ENCODE measurements around the gene AGAP1. TPM values are rescaled to one million over a fixed set of nuclear protein-coding genes. Genes with fewer than 3 reads are reported as not detected.

AGAP1 gene
- total RNA-seq, 1 donor from 2014 or later: 39.4 TPM

GRCh38 chr2:235897992-235898391, 404.1 kb downstream of the AGAP1 start:
- Histone ChIP-seq H3K79me2 (ENCODE audit: insufficient read depth, low read length) (no peaks in the 10 kb centered on the region), H2AFZ (ENCODE audit: low read depth, low read length) (no peak overlapping the region), H3K27me3 (ENCODE audit: insufficient read depth, low read length) (no peaks in the 10 kb centered on the region), H3K36me3 (ENCODE audit: insufficient read depth, low read length) (no peaks in the 10 kb centered on the region), H3K9me3 (ENCODE audit: insufficient read depth, low read depth, low read length) (no peaks in the 10 kb centered on the region), H3K4me3 (ENCODE audit: insufficient read depth, low read depth, low read length) (no peak overlapping the region), H3K27ac (ENCODE audit: low read depth, low read length) (no peak overlapping the region), H3K4me2 (ENCODE audit: low read length) (no peak overlapping the region), H3K9ac (ENCODE audit: low read length) (no peak overlapping the region), H4K20me1 (ENCODE audit: insufficient read depth, low read length) (no peaks in the 10 kb centered on the region), H3K4me1 (ENCODE audit: insufficient read depth, low read length) (no peaks in the 10 kb centered on the region)
- DNase-seq (ENCODE audit: low read depth) (no peak), FAIRE-seq (no peak)
- H3K36me3 Mint-ChIP-seq (ENCODE audit: low read depth, unreplicated experiment): peaks cover 30% of the 10 kb centered on the region
- no peak overlapping the region for H3K27ac Mint-ChIP-seq (ENCODE audit: unreplicated experiment)
- no peak overlapping the region for H3K4me3 Mint-ChIP-seq (ENCODE audit: unreplicated experiment)
- no peaks in the 10 kb centered on the region for H3K27me3 Mint-ChIP-seq (ENCODE audit: low read depth, unreplicated experiment)
- H3K9me3 Mint-ChIP-seq (ENCODE audit: unreplicated experiment): no peaks in the 10 kb centered on the region
- H3K4me1 Mint-ChIP-seq (ENCODE audit: low read depth, unreplicated experiment): peaks cover 9% of the 10 kb centered on the region
- no peak for TF ChIP-seq CTCF (IDR thresholded peaks at IDR 0.05; ENCODE audit: insufficient read depth, low read depth, low read length)
- TF ChIP-seq EZH2 (IDR thresholded peaks at IDR 0.05; ENCODE audit: insufficient read depth, low read length): no peak

DNA sequence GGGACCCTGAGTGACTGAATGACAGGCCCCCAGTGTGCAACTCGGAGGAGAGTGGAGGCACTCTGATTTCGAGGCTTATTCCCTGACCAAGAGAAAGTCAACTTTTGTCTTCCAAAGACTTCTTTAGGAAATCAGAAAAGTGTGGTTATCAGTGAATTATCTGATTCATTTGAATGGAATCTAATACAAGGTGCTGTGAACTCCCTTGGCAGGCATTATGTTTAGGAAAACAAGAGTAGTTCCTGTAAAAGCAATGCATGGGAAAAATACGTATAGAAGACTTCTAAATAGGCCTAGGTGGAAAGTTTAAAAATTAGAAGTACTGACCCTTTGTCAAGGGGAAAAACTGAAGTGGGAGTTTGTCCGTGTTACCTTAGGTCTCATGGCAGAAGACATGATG, 404.9 kb downstream of the AGAP1 start:
- no peaks in the 10 kb centered on the region for H4K20me1 ChIP-seq (ENCODE audit: insufficient read depth, low read length)
- no peaks in the 10 kb centered on the region for H3K4me1 ChIP-seq (ENCODE audit: insufficient read depth, low read length)
- Mint-ChIP-seq H3K4me1 (ENCODE audit: low read depth, unreplicated experiment) (peaks cover 9% of the 10 kb centered on the region), H3K27ac (ENCODE audit: unreplicated experiment) (no peak overlapping the region), H3K36me3 (ENCODE audit: low read depth, unreplicated experiment) (peaks cover 29% of the 10 kb centered on the region), H3K4me3 (ENCODE audit: unreplicated experiment) (no peak overlapping the region), H3K27me3 (ENCODE audit: low read depth, unreplicated experiment) (no peaks in the 10 kb centered on the region), H3K9me3 (ENCODE audit: unreplicated experiment) (no peaks in the 10 kb centered on the region)
- FAIRE-seq (no peak), DNase-seq (ENCODE audit: low read depth) (peak; percentile 8)
- no peaks in the 10 kb centered on the region for H3K27me3 ChIP-seq (ENCODE audit: insufficient read depth, low read length)
- TF ChIP-seq EZH2 (IDR thresholded peaks at IDR 0.05; ENCODE audit: insufficient read depth, low read length) (no peak), CTCF (IDR thresholded peaks at IDR 0.05; ENCODE audit: insufficient read depth, low read depth, low read length) (no peak)
- no peaks in the 10 kb centered on the region for H3K36me3 ChIP-seq (ENCODE audit: insufficient read depth, low read length)
- H3K9me3 ChIP-seq (ENCODE audit: insufficient read depth, low read depth, low read length): no peaks in the 10 kb centered on the region
- no peak overlapping the region for H3K4me3 ChIP-seq (ENCODE audit: insufficient read depth, low read depth, low read length)
- H3K9ac ChIP-seq (ENCODE audit: low read length): no peak overlapping the region
- H3K79me2 ChIP-seq (ENCODE audit: insufficient read depth, low read length): no peaks in the 10 kb centered on the region
- no peak overlapping the region for H3K27ac ChIP-seq (ENCODE audit: low read depth, low read length)
- H2AFZ ChIP-seq (ENCODE audit: low read depth, low read length): no peak overlapping the region
- no peak overlapping the region for H3K4me2 ChIP-seq (ENCODE audit: low read length)

DNA sequence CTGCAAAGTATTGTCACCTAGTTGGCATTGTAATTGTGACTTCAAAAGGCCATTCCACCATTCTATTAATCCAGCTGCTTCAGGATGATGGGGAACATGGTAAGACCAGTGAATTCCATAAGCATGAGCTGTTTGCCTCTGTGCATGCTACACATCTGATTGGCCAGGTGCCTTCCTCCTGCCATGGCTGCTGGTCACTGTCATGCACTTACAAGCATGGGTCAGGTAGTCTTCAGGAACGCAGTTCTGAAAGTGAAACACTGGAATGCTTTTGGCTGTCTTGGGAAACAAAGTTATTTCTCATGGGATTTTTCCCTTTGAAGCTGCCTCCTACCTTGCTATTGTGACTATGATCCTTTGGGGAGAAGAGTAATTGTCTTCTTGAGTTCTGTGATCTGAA, 406.8 kb downstream of the AGAP1 start:
- FAIRE-seq (no peak), DNase-seq (ENCODE audit: low read depth) (no peak)
- Mint-ChIP-seq H3K36me3 (ENCODE audit: low read depth, unreplicated experiment) (peaks cover 18% of the 10 kb centered on the region), H3K4me1 (ENCODE audit: low read depth, unreplicated experiment) (peaks cover 9% of the 10 kb centered on the region), H3K27me3 (ENCODE audit: low read depth, unreplicated experiment) (no peaks in the 10 kb centered on the region), H3K4me3 (ENCODE audit: unreplicated experiment) (no peak overlapping the region), H3K27ac (ENCODE audit: unreplicated experiment) (no peak overlapping the region), H3K9me3 (ENCODE audit: unreplicated experiment) (no peaks in the 10 kb centered on the region)
- Histone ChIP-seq H3K9me3 (ENCODE audit: insufficient read depth, low read depth, low read length) (no peaks in the 10 kb centered on the region), H3K36me3 (ENCODE audit: insufficient read depth, low read length) (no peaks in the 10 kb centered on the region), H3K27me3 (ENCODE audit: insufficient read depth, low read length) (no peaks in the 10 kb centered on the region), H4K20me1 (ENCODE audit: insufficient read depth, low read length) (no peaks in the 10 kb centered on the region), H3K4me3 (ENCODE audit: insufficient read depth, low read depth, low read length) (no peak overlapping the region), H2AFZ (ENCODE audit: low read depth, low read length) (no peak overlapping the region), H3K4me2 (ENCODE audit: low read length) (no peak overlapping the region), H3K27ac (ENCODE audit: low read depth, low read length) (no peak overlapping the region), H3K9ac (ENCODE audit: low read length) (no peak overlapping the region), H3K79me2 (ENCODE audit: insufficient read depth, low read length) (no peaks in the 10 kb centered on the region), H3K4me1 (ENCODE audit: insufficient read depth, low read length) (no peaks in the 10 kb centered on the region)
- TF ChIP-seq CTCF (IDR thresholded peaks at IDR 0.05; ENCODE audit: insufficient read depth, low read depth, low read length) (no peak), EZH2 (IDR thresholded peaks at IDR 0.05; ENCODE audit: insufficient read depth, low read length) (no peak)
